GM18519 (cell line): ENCODE data around the gene POLR3GL.

Source experiments
- ATAC-seq: cut with Tn5 transposase; IDR thresholded peaks from one replicate; pipeline ENCODE4 v1.9.1; 2021; ENCODE audit warnings: mild to moderate bottlenecking, moderate library complexity; ENCODE audit not compliant: unreplicated experiment, low FRiP score

POLR3GL gene

GRCh38 chr1:145990249-145990855 is 25.9 kb downstream of the POLR3GL start:
- no peak for ATAC-seq

- ATAC-seq: no peak
Measured at GRCh38 chr1:145991735-145992412, 27.4 kb downstream of the POLR3GL start.

- ATAC-seq: no peak
Measured at GRCh38 chr1:145992502-145992936, 28.0 kb downstream of the POLR3GL start.

DNA sequence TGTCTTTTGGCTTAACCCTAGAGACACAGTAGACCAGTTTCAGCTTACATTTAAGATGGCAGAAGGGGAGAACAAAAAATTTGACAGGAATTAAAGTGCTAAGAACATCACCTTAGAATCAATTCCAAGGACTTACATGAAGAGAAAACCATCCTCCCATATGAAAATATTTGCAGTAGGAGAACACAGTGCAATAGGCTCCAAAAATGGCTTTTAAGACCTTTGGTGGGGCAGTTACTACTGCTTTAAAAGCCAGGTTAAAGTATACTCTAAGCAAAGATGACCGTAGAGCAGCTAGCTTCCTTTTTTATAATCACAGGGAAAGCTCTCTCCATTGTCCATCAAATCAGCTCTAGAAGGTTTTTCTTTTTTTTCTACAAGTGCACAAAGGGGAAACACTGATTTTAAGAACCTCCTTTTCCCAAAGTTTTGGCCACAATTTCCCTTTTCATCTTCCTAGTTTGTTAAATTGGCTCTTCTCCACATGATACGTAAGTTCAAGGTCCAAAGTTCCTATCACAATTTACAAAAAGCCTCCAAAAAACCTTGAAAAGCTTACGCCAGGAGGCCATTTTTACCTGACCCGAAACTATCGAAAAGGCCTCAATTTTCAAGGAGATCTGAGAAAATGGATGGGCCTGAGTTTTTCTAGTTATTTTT is 28.6 kb downstream of the POLR3GL start:
- ATAC-seq: no peak

- no peak for ATAC-seq
Measured at GRCh38 chr1:145993618-145994390, 29.3 kb downstream of the POLR3GL start.

DNA sequence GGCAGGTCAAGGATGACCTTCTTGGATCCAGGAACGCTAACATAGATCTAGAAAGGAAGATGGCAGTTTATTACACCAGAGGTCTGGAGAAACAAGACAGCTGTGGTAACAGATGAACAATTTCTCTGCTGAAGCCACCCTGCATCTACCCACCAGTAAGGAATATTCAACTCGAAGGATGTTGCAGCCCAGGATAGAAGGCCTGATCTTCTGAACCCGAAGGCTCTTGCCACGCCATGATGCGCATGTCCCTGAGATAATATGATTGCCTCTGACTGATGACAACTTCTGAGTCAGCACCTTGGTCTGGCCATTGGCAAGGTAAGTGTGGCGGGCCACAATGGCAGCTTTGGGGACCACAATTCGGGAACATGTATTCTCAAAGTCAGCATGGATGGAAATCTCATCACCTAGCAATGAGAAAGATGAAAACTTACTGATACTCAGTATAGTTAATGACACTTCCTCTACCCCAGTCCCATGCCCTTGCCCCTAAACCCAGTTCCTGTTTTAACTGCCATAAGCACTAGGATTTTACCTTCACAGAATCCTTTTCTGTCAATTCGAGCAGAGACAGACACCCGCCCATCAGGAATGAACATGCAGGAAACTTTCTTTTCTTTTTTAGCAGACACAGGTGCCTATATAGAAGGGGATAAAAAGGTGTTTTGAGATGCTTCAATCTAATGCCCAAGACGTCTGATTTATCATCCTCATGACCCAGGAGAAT is 30.1 kb downstream of the POLR3GL start:
- ATAC-seq: no peak

DNA sequence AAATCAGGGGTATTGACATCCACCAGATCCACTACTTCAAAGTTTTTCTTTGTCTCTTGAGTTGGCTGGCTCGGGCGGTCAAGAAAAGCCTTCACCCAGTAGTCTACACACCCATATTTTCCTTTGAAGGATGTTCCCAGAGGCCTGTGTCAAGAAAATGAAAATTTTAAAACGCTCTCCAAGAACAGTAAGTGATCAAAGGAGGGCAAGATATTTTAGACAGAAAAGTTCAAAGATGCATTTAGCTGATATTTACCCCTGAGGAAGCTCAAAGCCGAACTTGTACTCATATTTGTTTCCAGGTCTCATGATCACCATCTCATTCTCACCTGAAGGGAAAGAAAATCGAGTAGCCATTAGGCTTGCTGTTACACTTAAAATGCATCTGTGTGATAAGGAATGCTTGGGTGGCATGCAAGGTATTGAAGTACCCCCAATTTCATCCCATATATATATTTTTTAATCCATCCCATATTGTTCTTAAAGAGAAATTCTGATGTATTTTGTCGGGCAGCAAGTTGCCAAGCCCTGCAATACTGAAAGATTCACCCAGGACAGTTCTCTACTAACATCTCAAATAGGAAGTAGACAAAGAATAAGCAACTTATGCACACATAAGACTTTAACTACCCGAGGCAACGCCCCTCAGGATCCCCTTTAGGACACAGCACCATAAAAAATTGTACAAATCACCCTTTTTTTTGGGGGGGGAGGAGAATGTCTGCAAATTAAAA is 30.8 kb downstream of the POLR3GL start:
- no peak for ATAC-seq

DNA sequence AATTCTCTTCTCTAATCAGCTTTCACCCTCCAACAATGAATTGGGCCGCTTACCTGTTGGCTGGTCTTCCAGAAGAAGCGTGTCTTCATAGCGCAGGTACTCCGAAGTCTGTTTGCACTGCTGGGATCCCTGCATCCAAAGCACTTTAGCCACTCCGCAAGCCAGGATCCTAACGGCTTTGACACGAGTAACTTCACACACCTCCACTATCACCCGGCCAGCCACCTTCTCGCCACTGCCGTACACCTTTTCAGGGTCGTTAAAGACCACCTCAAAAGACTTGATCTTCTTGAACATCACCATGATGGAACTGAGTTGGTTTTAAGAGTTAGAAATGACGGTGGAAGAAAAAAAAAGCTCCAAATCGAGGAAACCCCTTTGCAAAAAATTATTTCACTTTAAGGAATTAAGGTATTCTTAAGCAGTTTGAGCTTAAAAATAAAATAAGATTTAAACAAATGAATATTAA is 31.5 kb downstream of the POLR3GL start:
- no peak for ATAC-seq

DNA sequence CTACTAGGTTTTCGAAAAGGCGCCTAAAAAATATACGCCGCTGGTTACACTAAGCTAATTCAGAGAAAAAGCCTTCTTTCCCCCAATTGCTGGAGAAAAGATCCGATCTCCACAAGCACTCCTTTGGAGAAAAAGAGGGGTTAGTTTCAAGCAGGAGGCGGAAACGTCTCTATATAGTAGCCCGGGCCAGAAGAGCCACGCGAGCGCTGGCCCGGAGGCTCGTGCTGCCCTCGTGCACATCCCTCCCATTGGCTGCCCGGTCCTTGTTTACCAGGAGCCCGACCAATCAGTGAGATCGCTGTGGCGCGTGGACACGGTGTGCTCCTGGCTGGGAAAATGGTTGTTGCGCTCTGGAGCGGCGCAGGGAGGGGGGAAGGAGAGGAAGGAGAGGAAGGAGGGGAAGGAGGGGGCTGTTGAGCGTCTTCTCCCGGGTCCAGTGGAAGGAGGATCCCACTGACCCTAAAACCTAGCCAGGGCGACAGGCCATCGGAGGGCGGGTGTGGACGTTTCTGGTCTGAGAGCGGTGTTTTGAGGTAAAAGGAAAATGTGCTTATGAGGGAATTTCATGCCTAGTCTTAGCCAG is 32.0 kb downstream of the POLR3GL start, which contains the start of gene TXNIP:
Gene TXNIP (minus strand): TSS at position 147 of the 583 bp plus-strand sequence. CDS start 313 bp downstream, outside the sequence.
- ATAC-seq: peak; percentile 75

DNA sequence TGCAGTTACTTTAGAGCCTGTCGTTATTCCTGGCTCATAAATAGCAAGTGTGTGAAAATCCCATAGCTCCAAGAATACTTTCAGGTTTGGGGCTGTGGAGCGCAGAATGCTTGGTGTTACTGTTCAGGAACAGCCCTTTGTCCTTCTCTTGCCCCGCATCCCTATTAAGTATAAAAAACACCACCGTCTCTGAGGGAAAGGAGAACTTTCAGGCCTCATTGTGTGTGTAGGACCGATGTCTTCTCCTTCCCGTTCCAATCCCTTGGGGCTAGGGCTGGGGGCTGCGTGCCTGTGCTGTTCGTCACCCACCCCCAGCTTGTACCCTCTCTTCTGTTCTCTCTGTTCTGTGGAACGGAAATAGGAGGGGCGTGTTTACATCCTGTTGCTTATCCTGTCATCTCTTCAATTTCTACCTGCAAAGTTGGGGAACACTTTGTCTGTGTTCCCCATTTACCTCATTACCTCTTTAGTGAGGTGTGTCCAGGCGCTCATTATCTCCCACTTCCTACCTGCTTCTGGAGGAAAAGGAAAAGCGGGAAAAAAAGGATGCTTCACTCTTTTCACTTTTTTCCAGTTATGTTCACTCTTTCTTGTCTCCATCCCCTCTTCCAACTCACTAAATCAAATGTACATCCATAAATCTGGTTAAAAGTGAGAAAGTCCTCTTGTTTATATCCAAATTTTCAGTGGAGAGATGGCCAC is 32.7 kb downstream of the POLR3GL start:
- ATAC-seq: no peak

GRCh38 chr1:145997718-145998023 is 33.2 kb downstream of the POLR3GL start:
- no peak for ATAC-seq

DNA sequence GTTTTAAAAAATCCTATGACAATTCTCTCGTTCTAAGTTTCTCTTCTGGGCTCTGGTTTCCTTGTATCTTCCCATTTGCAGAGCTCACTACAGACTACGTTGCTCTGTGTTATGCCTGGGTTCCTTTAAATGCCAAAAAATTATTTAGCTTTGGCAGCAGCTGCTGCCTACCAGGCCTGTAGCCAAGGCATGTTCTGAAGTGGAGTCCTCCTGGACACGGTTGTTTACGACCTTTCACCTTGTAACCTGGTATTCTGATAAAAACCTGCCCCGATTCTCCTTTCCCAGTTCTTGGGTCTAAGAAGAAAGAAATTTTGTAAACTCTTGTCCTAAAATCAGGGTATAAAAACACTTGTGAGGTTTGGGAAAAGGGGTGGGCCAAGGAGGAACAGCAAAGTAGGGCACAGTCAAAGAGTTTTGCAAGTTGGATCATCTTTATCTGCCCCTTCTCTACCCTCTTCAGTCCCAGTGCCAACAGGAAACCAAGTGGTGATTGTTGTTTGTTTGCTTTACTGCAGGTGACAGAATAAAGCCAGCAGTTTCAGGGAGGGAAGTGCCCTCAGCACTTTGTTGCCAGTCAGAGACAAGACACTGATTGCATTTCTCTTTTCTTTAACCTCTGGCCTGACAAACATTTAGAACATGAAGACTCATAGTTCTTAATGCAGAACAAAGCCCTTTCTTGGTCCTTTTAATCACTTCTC is 35.0 kb downstream of the POLR3GL start:
- ATAC-seq: no peak

DNA sequence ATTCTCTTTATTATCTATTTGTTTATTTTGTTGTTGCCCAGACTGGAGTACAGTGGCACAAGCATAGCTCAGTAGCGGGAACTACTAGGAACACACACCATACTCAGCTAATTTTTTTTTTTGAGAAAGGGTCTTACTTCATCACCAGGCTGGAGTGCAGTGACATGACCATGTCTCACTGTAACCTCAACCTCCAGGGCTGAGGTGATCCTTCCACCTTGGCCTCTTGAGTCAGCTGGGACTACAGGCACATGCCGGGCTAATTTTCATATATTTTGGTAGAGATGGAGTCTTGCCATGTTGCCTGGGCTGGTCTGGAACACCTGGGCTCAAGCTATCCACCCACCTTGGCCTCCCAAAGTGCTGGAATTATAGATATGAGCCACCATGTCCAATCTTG is 37.2 kb downstream of the POLR3GL start:
- no peak for ATAC-seq

DNA sequence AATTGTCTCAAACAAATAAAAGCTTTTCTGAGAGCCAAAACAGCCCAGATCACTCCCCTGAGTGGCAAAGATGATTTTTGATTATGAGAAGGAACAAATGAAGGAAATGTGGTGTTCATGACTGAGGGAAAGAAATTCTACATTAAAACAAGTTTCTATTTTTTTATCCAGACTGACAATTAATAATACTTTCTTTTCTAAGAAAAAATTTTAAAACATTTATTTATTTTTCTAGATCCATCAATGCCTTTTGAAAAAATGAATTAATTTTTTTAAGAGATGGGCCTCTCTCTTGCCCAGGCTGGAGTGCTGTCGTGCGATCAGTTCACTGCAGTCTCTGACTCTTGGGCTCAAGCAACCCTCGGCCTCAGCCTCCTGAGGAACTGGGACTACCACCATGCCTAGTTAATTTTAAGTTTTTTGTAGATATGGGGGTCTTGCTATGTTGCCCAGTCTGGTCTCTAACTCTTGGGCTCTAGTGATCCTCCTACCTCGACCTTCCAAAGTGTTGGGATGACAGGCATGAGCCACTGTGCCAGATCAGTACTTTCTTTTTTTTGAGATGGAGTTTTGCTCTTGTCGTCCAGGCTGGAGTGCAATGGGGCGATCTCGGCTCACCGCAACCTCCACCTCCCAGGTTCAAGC is 43.1 kb downstream of the POLR3GL start:
- no peak for ATAC-seq

GRCh38 chr1:146010126-146010738 is 45.7 kb downstream of the POLR3GL start:
- ATAC-seq: no peak

- ATAC-seq: no peak
Measured at GRCh38 chr1:146012703-146013558, 48.4 kb downstream of the POLR3GL start.
